ENCODE data around the gene DPP10.

DNA sequence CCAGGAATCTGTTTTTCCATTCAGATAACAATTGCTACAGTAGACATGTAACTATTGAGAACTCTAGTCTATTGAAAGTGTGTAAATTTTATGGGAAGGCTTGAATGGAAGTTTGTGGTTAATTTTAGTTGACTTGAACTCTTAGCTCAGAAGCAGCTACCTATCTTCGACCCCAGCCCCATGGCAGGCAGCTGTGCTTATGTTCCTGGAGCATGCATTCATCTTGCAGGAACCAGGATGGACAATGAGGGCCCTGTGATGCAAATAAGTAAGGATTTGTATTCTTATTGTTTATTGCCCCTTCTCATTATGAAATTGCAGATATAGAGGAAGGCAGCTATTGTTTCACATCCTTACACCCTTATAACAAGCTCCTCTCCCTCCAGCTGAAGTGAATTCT lies 1252.2 kb downstream of the DPP10 start:
- TF ChIP-seq POLR2A (IDR thresholded peaks at IDR 0.05), result no peak
- TF ChIP-seq, protein P1, sequence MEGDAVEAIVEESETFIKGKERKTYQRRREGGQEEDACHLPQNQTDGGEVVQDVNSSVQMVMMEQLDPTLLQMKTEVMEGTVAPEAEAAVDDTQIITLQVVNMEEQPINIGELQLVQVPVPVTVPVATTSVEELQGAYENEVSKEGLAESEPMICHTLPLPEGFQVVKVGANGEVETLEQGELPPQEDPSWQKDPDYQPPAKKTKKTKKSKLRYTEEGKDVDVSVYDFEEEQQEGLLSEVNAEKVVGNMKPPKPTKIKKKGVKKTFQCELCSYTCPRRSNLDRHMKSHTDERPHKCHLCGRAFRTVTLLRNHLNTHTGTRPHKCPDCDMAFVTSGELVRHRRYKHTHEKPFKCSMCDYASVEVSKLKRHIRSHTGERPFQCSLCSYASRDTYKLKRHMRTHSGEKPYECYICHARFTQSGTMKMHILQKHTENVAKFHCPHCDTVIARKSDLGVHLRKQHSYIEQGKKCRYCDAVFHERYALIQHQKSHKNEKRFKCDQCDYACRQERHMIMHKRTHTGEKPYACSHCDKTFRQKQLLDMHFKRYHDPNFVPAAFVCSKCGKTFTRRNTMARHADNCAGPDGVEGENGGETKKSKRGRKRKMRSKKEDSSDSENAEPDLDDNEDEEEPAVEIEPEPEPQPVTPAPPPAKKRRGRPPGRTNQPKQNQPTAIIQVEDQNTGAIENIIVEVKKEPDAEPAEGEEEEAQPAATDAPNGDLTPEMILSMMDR (IDR thresholded peaks at IDR 0.05), result no peak

Data from body of pancreas (tissue), 4 donors.